CD4-positive, alpha-beta T cell (primary cell): ENCODE results near the gene THADA. TPM values are rescaled to one million over a fixed set of nuclear protein-coding genes. Genes with fewer than 3 reads are reported as not detected.

Source experiments
- ATAC-seq: fragments of 200-7000 bp; cut with Tn5 transposase; one replicate; pipeline ENCODE4 v1.10.0; 2022; ENCODE audit warnings: mild to moderate bottlenecking; ENCODE audit not compliant: poor library complexity
- CTCF ChIA-PET: fragments of 350-600 bp; sonication (Branson Sonifier 250); formaldehyde crosslinking; loops from one replicate; lab custom pipeline; 2021; ENCODE audit warnings: antibody characterized with exemption, inconsistent platforms; lab: Charles Lee
- POLR2A ChIA-PET: fragments of 350-600 bp; sonication (Branson Sonifier 250); formaldehyde crosslinking; loops from one replicate; lab custom pipeline; 2021; ENCODE audit warnings: antibody characterized with exemption, inconsistent platforms; lab: Charles Lee
- DNase-seq, 14 experiments: peaks; one replicate each; pipeline ENCODE4 v3.0.0-alpha.2; 2013 to 2020; ENCODE audit warnings: mixed read lengths in 2 of 14
- H3K27ac ChIP-seq, 2 donors: one replicate each; pipeline versions ENCODE4 v1.5.1 to v1.7.0; 2013; ENCODE audit warnings: low read length in 2 of 2, low read depth in 1 of 2, mild to moderate bottlenecking in 1 of 2
- H3K27me3 ChIP-seq, 2 experiments: 1 replicate in 1 of 2; 2 replicates in 1 of 2; pipeline versions ENCODE4 v1.6.1 to v1.7.0; 2013; ENCODE audit warnings: low read length in 2 of 2, control low read depth in 1 of 2, mild to moderate bottlenecking in 1 of 2, moderate library complexity in 1 of 2; ENCODE audit not compliant: insufficient read depth in 2 of 2, control insufficient read depth in 1 of 2
- H3K36me3 ChIP-seq: one replicate; pipeline ENCODE4 v1.6.1; 2013; ENCODE audit warnings: low read length, control low read depth; ENCODE audit not compliant: insufficient read depth
- H3K4me1 ChIP-seq: one replicate; pipeline ENCODE4 v1.6.1; 2013; ENCODE audit warnings: low read length, control low read depth; ENCODE audit not compliant: insufficient read depth
- H3K4me3 ChIP-seq: one replicate; pipeline ENCODE4 v1.5.1; 2013; ENCODE audit warnings: mild to moderate bottlenecking, low read length, moderate library complexity
- H3K9me3 ChIP-seq, 2 experiments: 1 replicate in 1 of 2; 2 replicates in 1 of 2; pipeline versions ENCODE4 v1.6.1 to v1.7.0; 2013; ENCODE audit warnings: low read length in 2 of 2, mild to moderate bottlenecking in 2 of 2, control low read depth in 1 of 2, moderate library complexity in 1 of 2; ENCODE audit not compliant: control insufficient read depth in 1 of 2, insufficient read depth in 1 of 2
- H3K27ac Mint-ChIP-seq: one replicate; pipeline ENCODE4 v1.8.0; 2020; ENCODE audit warnings: mixed read lengths
- H3K27me3 Mint-ChIP-seq: one replicate; pipeline ENCODE4 v1.8.0; 2021; ENCODE audit warnings: mixed read lengths
- H3K36me3 Mint-ChIP-seq: one replicate; pipeline ENCODE4 v1.8.0; 2021; ENCODE audit warnings: low read depth, mixed read lengths
- H3K4me1 Mint-ChIP-seq: one replicate; pipeline ENCODE4 v1.8.0; 2021; ENCODE audit warnings: low read depth, mixed read lengths
- H3K4me3 Mint-ChIP-seq: one replicate; pipeline ENCODE4 v1.8.0; 2020; ENCODE audit warnings: mild to moderate bottlenecking, mixed read lengths
- H3K9me3 Mint-ChIP-seq: one replicate; pipeline ENCODE4 v1.8.0; 2020; ENCODE audit warnings: mixed read lengths
- CTCF ChIP-seq: fragments of 200-600 bp; IDR thresholded peaks from one replicate; pipeline ENCODE4 v1.8.0; 2022; ENCODE audit warnings: antibody characterized with exemption, mild to moderate bottlenecking
- intact Hi-C, 2 experiments: fragments of 100-400 bp; cut with DNase I in 1 of 2; cut with micrococcal nuclease in 1 of 2; formaldehyde crosslinking; loops; one replicate each; pipeline versions ENCODE4 v1.15.1 to v1.9.0; 2023 to 2025; cut with DNase I, micrococcal nuclease
- total RNA-seq, 174 experiments: library from RNA in 2 of 174; stranded (reverse) in 2 of 174; gene quantifications; one replicate each; pipeline ENCODE4 v1.2.3 and lab custom pipeline; 2021 to 2026

The THADA gene
- total RNA-seq, 2 experiments from 2014 or later: 29.3 to 32.9 TPM

GRCh38 chr2:43473767-43474166 is 122.1 kb downstream of the THADA start:
- Histone ChIP-seq H3K36me3 (peaks cover 10% of the 10 kb centered on the region), H3K27me3 (no peaks in the 10 kb centered on the region), H3K4me3 (no peak overlapping the region), H3K4me1 (no peaks in the 10 kb centered on the region), H3K9me3 (no peaks in the 10 kb centered on the region), H3K27ac (no peak overlapping the region)
- ATAC-seq (no peak), DNase-seq (no peak)
- H3K36me3 Mint-ChIP-seq: peaks cover 57% of the 10 kb centered on the region
- ChIA-PET CTCF (interaction anchor here (1.0 kb wide), 1 partner anchor 11 kb away, joined by 3 read pairs; no protein-coding TSS in a partner anchor), POLR2A (no interaction called here)
- no peaks in the 10 kb centered on the region for H3K27me3 Mint-ChIP-seq
- no peak overlapping the region for H3K27ac Mint-ChIP-seq
- TF ChIP-seq CTCF: no peak
- no peaks in the 10 kb centered on the region for H3K9me3 Mint-ChIP-seq
- H3K4me1 Mint-ChIP-seq: no peaks in the 10 kb centered on the region
- H3K4me3 Mint-ChIP-seq: no peak overlapping the region
- intact Hi-C loops: no loop called here

GRCh38 chr2:43472527-43473194 is 123.2 kb downstream of the THADA start:
- H3K4me1 Mint-ChIP-seq: no peaks in the 10 kb centered on the region
- H3K9me3 Mint-ChIP-seq: no peaks in the 10 kb centered on the region
- TF ChIP-seq CTCF: no peak
- intact Hi-C loops: no loop called here
- Histone ChIP-seq H3K27me3 (no peaks in the 10 kb centered on the region), H3K36me3 (peaks cover 10% of the 10 kb centered on the region), H3K27ac (no peak overlapping the region), H3K4me1 (no peaks in the 10 kb centered on the region), H3K4me3 (no peak overlapping the region), H3K9me3 (no peaks in the 10 kb centered on the region)
- H3K27me3 Mint-ChIP-seq: no peaks in the 10 kb centered on the region
- CTCF ChIA-PET: interaction anchor here (0.9 to 1.0 kb wide), 2 partner anchors 10 to 12 kb away, joined by 3 to 4 read pairs; no protein-coding TSS in a partner anchor
- no peak for DNase-seq
- peaks cover 58% of the 10 kb centered on the region for H3K36me3 Mint-ChIP-seq
- H3K4me3 Mint-ChIP-seq: no peak overlapping the region
- POLR2A ChIA-PET: no interaction called here
- no peak for ATAC-seq
- H3K27ac Mint-ChIP-seq: no peak overlapping the region

GRCh38 chr2:43469713-43470112 is 126.1 kb downstream of the THADA start:
- H3K27me3 Mint-ChIP-seq: no peaks in the 10 kb centered on the region
- no peaks in the 10 kb centered on the region for H3K4me1 Mint-ChIP-seq
- H3K36me3 Mint-ChIP-seq: peaks cover 61% of the 10 kb centered on the region
- H3K27me3 ChIP-seq: no peaks in the 10 kb centered on the region
- TF ChIP-seq CTCF: no peak
- H3K27ac Mint-ChIP-seq: no peak overlapping the region
- no peak for ATAC-seq
- CTCF ChIA-PET: no interaction called here
- no peaks in the 10 kb centered on the region for H3K9me3 ChIP-seq
- POLR2A ChIA-PET: no interaction called here
- H3K36me3 ChIP-seq: peaks cover 10% of the 10 kb centered on the region
- H3K27ac ChIP-seq: no peak overlapping the region
- no peak for DNase-seq
- intact Hi-C loops: no loop called here
- H3K4me1 ChIP-seq: no peaks in the 10 kb centered on the region
- H3K4me3 ChIP-seq: no peak overlapping the region
- H3K9me3 Mint-ChIP-seq: no peaks in the 10 kb centered on the region
- H3K4me3 Mint-ChIP-seq: no peak overlapping the region
